HG03045 (cell line): ENCODE results near the gene L2HGDH.
"Not testable (repeated sequence)": the region's sequence is repeated elsewhere in the genome, so short reads cannot be mapped to it uniquely, and the experiment has no call there.

Source experiments
- ATAC-seq: cut with Tn5 transposase; IDR thresholded peaks from one replicate; pipeline ENCODE4 v1.9.1; 2021; ENCODE audit warnings: mild to moderate bottlenecking, moderate library complexity; ENCODE audit not compliant: unreplicated experiment

Gene L2HGDH

GRCh38 chr14:50340045-50340444, 28.0 kb upstream of the L2HGDH start:
- no peak for ATAC-seq

GRCh38 chr14:50339178-50339804, 27.3 kb upstream of the L2HGDH start:
- no peak for ATAC-seq

GRCh38 chr14:50338587-50338986, 26.6 kb upstream of the L2HGDH start:
- ATAC-seq = no peak

GRCh38 chr14:50335989-50336824, 24.2 kb upstream of the L2HGDH start:
- no peak for ATAC-seq

- no peak for ATAC-seq
These were observed 23.4 kb upstream of the L2HGDH start for GRCh38 chr14:50335389-50335788.

- ATAC-seq = no peak
These were observed 22.2 kb upstream of the L2HGDH start for GRCh38 chr14:50334211-50334610.

- ATAC-seq = no peak
These were observed 21.0 kb upstream of the L2HGDH start for GRCh38 chr14:50333014-50333509.

GRCh38 chr14:50331596-50331995, 19.6 kb upstream of the L2HGDH start:
- no peak for ATAC-seq

GRCh38 chr14:50321009-50321660, 9.1 kb upstream of the L2HGDH start:
- peak; percentile 85 for ATAC-seq

- no peak for ATAC-seq
These were observed 8.3 kb upstream of the L2HGDH start for GRCh38 chr14:50320283-50320682.

GRCh38 chr14:50319721-50320120, 7.7 kb upstream of the L2HGDH start:
- no peak for ATAC-seq

GRCh38 chr14:50319293-50319692, 7.3 kb upstream of the L2HGDH start:
- no peak for ATAC-seq

- ATAC-seq = no peak
These were observed 6.1 kb upstream of the L2HGDH start for GRCh38 chr14:50318031-50318626.

GRCh38 chr14:50314098-50314497, 2.1 kb upstream of the L2HGDH start:
- not testable (repeated sequence) for ATAC-seq

GRCh38 chr14:50312734-50313054, 665 bp upstream of the L2HGDH start:
- ATAC-seq = no peak

- no peak for ATAC-seq
These were observed 575 bp downstream of the L2HGDH start for GRCh38 chr14:50311337-50311971.

GRCh38 chr14:50310445-50310844, 1.6 kb downstream of the L2HGDH start:
- no peak for ATAC-seq

GRCh38 chr14:50308363-50308915, 3.6 kb downstream of the L2HGDH start:
- ATAC-seq = no peak

GRCh38 chr14:50303744-50304471, 8.1 kb downstream of the L2HGDH start:
- ATAC-seq = no peak

- ATAC-seq = no peak
These were observed 10.1 kb downstream of the L2HGDH start for GRCh38 chr14:50301914-50302313.
